HG02970 (cell line): Measurements from ENCODE around the gene LSS.
"Not testable (repeated sequence)": the region's sequence is repeated elsewhere in the genome, so short reads cannot be mapped to it uniquely, and the experiment has no call there.

Experiments used
- ATAC-seq: cut with Tn5 transposase; IDR thresholded peaks from one replicate; pipeline ENCODE4 v1.9.1; 2021; ENCODE audit warnings: mild to moderate bottlenecking, moderate library complexity, moderate number of reproducible peaks; ENCODE audit not compliant: unreplicated experiment, low FRiP score

LSS gene

GRCh38 chr21:46155514-46156377 is 72.8 kb downstream of the LSS start, which contains the start of gene FTCD:
Gene FTCD, minus strand, starts transcription at chr21:46155579. Its CDS starts 56 bp downstream, at chr21:46155523.
- ATAC-seq = no peak

GRCh38 chr21:46154955-46155513 is 73.5 kb downstream of the LSS start:
- no peak for ATAC-seq

GRCh38 chr21:46154155-46154954 is 74.2 kb downstream of the LSS start:
- ATAC-seq = no peak

GRCh38 chr21:46153247-46154154 is 75.1 kb downstream of the LSS start:
- ATAC-seq = no peak

- ATAC-seq = no peak
Observed at GRCh38 chr21:46152927-46153246, 75.7 kb downstream of the LSS start.

- ATAC-seq = no peak
Observed at GRCh38 chr21:46151989-46152926, 76.3 kb downstream of the LSS start.

- no peak for ATAC-seq
Observed at GRCh38 chr21:46151261-46151988, 77.1 kb downstream of the LSS start.

GRCh38 chr21:46150491-46151121 is 78.0 kb downstream of the LSS start:
- no peak for ATAC-seq

GRCh38 chr21:46150073-46150472 is 78.5 kb downstream of the LSS start:
- ATAC-seq = no peak

GRCh38 chr21:46149205-46149901 is 79.2 kb downstream of the LSS start:
- ATAC-seq = no peak

GRCh38 chr21:46148106-46148505 is 80.5 kb downstream of the LSS start:
- no peak for ATAC-seq

GRCh38 chr21:46147429-46147828 is 81.1 kb downstream of the LSS start:
- not testable (repeated sequence) for ATAC-seq

GRCh38 chr21:46146856-46147255 is 81.7 kb downstream of the LSS start:
- no peak for ATAC-seq

GRCh38 chr21:46145840-46146691 is 82.5 kb downstream of the LSS start:
- ATAC-seq = no peak

GRCh38 chr21:46145159-46145839 is 83.3 kb downstream of the LSS start:
- no peak for ATAC-seq

- ATAC-seq = no peak
Observed at GRCh38 chr21:46144464-46145070, 84.0 kb downstream of the LSS start.
